K562 (cell line): ENCODE data around the gene PDLIM7.
A peak's percentile ranks its signal among the peaks of the same experiment; 100 is the strongest.

Experiments
- HNRNPUL1 ChIP-seq: fragments of 200-400 bp; formaldehyde crosslinking; IDR thresholded peaks from 2 replicates; pipeline ENCODE4 v1.6.1; 2017; ENCODE audit warnings: low read length
- NFIC ChIP-seq: fragments of 450-650 bp; IDR thresholded peaks from 2 replicates; pipeline ENCODE4 v1.6.1; 2017; ENCODE audit warnings: mild to moderate bottlenecking, inconsistent platforms
- POLR2A ChIP-seq: fragments of 450-650 bp; conservative IDR thresholded peaks from 2 replicates; pipeline ENCODE4 v1.6.1; 2016
- RCOR1 ChIP-seq, 2 experiments: IDR thresholded peaks; 2 replicates each; pipeline ENCODE4 v1.6.1; 2012; ENCODE audit warnings: low read depth in 2 of 2, low read length in 2 of 2, borderline replicate concordance in 1 of 2, improper control_type of control experiment in 1 of 2
- USF2 ChIP-seq: sonication (generic); formaldehyde crosslinking; IDR thresholded peaks from 2 replicates; pipeline ENCODE4 v1.5.0; 2020; ENCODE audit warnings: missing genetic modification reagents
- ZNF174 ChIP-seq: fragments of 250-450 bp; sonication (Bioruptor Pico); IDR thresholded peaks from 2 replicates; pipeline ENCODE4 v1.4.0; 2020; ENCODE audit warnings: mild to moderate bottlenecking
- ZNF253 ChIP-seq: fragments of 250-450 bp; sonication (Bioruptor Pico); conservative IDR thresholded peaks from 2 replicates; pipeline ENCODE4 v1.6.1; 2021; ENCODE audit warnings: mild to moderate bottlenecking
- ZNF511 ChIP-seq: sonication (generic); formaldehyde crosslinking; IDR thresholded peaks from 2 replicates; pipeline ENCODE4 v1.8.0; 2022; ENCODE audit warnings: mild to moderate bottlenecking, missing genetic modification reagents

- TF ChIP-seq POLR2A (peak; percentile 74), NFIC (no peak), ZNF511 (0 out of 2 replicates have a peak, but pooled peaks have one; percentile 19), ZNF174 (CRISPR knock-in tag) (no peak), RCOR1 (IDR thresholded peaks at IDR 0.05; ENCODE audit: borderline replicate concordance in 1 of 2, low read depth in 2 of 2, low read length in 2 of 2) (no peak), USF2 (CRISPR knock-in tag) (no peak), HNRNPUL1 (peak; percentile 72; the same call in 1 of the 2 replicates), ZNF253 (CRISPR knock-in tag) (no peak)
Measured at GRCh38 chr5:177446200-177447065, 51.0 kb downstream of the PDLIM7 start, which contains the start of gene PRR7.
